HG03439 (cell line): Measurements from ENCODE around the gene CYP46A1.

ENCODE experiments used
- ATAC-seq: cut with Tn5 transposase; IDR thresholded peaks from one replicate; pipeline ENCODE4 v1.9.1; 2021; ENCODE audit warnings: mild to moderate bottlenecking, moderate library complexity; ENCODE audit not compliant: unreplicated experiment

Gene CYP46A1

DNA sequence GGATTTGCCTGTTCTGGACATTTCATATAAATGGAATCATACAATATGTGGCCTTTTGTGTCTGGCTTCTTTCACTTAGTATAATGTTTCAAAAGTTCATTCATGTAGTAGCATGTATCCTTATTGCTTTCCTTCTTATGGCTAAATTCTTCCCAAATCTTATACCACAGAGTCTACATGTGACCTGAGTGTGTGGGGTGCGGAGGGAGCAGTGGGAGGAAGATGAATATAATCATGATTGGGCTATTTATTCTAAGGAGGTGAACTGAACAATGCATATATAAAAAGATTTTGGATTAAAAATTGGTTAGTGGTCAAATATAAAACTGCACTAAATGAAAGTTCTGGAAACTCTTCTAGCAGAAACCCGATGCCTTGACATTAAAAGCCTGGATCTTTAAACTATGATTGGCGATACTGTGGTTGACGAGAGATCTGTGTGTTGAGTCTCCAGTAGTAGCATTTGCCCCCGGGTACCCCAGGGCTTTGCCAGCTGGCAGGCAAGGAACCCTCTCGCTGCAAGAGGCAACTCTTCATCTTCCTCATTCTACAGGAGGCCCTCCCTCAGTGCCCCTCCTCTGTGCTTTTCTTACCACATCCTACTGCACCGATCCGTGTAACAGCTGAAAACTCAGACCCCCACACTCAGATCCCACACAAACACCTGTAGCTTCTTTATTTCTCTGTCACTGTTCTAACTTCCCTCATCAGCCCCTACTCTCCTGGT lies 2.6 kb downstream of the CYP46A1 start:
- no peak for ATAC-seq

DNA sequence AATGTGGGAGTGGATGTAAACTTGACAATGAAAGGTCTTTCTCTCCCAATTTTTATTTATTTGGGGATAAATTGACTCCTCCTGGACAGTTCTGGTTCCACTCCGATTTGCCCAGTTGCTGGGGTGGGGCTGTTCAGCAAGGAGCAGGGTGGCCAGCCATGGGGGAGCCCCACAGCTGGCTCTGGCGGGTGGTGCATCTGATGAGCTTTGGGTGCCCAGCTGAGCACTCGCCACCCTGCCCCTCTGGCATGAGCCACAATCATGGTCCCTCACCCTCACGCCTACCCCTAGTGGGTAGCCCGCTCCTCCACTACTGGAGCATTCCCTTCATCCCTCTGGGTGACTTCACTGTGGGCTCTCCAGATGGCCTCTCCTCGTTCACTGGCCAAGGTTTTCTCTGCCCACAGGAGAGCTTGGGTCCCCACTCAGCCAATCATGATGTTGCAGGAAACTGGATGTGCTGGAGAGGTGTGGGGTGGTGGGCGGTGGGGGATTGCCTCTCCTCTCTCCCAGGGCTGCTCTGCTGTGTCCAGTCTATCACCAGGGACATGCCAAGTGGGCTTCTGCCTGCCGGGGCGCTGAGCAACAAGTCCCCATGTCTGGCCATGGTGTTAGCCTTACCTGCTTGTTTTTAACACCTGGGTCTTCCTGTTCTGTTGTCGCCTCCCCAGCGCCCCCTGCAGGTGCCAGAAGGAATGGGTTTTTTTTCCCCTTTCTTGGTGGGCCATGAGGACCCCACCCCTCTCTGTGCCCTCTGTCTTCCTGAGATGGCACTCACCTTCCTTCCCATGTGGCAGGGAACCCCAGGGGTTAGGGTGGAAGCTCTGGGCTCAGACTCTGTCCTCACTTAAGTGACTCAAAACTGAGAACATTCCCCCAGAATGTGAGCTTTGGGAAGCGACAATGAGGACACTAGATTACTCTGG lies 3.4 kb downstream of the CYP46A1 start:
- ATAC-seq, result no peak

GRCh38 chr14:99688210-99688581 lies 4.1 kb downstream of the CYP46A1 start:
- no peak for ATAC-seq

DNA sequence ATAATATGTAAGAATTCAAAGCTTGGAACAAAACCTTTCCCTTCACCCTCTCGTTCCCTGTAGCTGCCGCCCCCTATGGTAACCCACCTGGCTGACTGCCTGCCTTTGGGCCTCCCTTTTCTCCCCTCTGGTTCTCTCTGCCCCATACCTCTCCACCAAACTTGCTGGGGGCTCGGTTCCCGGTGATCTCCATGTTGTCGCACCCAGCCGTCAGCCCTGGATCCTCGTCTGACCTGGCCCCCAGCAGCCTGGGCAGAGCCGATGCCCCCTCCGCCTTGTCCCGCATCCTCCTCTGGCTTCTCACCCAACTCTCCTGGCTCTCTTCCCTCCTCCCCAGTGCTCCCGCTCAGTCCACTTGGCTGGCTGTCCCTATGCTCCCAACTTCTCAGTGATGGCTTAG lies 4.5 kb downstream of the CYP46A1 start:
- no peak for ATAC-seq

DNA sequence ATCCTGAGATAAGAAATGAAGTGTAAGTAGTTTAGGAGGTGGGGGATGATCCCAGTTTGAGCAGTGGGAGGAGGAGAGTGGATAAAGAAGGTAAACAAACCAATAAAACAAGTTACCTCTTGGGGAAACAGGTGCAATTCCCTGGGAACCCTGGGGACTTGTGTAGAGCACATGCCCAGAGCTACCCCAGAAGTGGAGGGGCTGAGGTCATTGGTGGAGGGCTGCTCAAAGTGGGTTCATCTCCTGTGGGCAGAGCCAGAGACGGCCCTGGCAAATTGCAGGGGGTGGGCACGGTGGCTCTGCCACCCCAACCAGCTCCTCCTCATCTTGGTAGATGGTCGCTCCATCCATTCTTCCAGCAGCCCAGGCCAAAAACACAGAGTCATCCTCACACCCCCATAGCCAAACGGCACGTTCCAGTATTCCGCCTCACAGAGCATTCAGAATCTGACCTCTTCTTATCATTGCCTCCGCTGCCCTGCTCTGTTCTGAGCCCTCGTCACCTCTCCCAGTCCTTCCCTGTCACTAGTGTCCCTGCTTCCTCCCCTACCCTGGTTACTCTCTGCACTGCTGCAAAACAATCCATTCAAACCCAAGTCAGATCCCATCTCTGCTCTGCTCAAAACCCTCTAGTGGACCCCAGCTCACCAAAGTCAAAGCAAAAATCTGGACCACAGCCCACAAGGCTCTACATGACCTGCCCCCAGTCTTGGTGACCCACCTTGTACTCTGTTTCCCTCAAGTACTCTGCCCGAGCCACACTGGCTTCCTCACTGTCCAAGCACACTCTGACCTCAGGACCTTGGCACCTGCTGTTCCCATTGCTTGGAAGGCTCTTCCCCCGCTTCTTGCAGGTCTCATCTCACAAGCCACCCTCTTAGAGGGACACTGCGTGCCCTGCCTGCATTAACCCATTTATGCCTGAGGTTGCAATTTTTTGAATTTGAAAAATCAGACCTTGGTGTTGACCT lies 5.5 kb downstream of the CYP46A1 start:
- no peak for ATAC-seq

- ATAC-seq, result no peak
Measured at GRCh38 chr14:99690636-99691035, 6.5 kb downstream of the CYP46A1 start.

DNA sequence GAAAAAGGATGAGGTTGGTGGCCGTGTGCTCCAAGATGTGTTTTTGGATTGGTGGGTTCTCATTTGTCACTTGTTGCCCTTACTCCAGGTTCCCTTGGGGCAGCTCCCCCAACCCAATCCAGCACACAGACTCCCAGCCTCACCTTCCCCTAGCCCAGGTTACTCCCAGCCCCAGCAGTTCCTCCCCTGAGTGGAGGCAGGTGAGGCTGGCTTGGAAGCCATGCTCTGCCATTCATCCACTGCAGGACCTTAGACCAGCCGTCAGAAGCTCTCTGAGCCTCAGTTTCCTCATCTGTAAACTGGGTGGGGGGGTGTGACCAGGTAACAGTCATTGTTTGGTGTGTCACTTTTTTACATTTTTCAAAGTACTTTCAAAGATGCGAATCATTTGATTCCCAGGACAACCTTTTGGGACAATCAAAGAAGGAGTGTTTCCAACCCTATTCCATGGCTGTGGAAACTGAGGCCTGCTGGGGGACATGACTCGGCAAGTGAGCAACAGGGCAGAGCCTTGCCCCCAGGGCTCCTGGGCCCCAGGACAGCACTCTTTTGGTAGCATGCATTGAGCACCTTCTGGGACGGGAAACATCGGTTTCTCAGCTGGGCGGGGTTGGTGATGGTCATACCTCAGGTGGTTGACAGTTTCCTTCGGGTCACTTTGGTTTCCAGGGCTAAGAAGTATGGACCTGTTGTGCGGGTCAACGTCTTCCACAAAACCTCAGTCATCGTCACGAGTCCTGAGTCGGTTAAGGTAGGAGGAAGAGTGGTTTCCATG lies 7.2 kb downstream of the CYP46A1 start:
- no peak for ATAC-seq

DNA sequence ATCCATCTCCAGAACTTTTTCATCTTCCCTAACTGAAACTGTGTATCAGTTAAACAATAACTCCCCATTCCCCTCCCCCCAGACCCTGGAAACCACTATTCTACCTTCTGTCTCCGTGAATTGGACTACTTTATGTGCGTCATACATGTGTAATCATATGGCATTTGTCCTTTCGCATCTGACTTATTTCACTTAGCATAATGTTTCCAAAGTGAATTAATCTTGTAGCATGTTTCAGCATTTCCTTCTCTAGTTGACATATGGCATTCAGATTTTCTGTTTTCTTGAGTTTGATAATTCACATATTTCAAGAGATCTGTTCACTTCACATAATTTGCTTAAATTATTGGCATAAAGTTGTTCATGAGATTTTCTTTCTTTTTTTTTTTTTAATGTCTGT lies 9.8 kb downstream of the CYP46A1 start:
- ATAC-seq, result no peak

GRCh38 chr14:99696929-99697328 lies 12.8 kb downstream of the CYP46A1 start:
- no peak for ATAC-seq

GRCh38 chr14:99698236-99698635 lies 14.1 kb downstream of the CYP46A1 start:
- ATAC-seq, result no peak

GRCh38 chr14:99698642-99699041 lies 14.5 kb downstream of the CYP46A1 start:
- no peak for ATAC-seq

- ATAC-seq, result no peak
Measured at GRCh38 chr14:99699085-99699760, 15.1 kb downstream of the CYP46A1 start.

DNA sequence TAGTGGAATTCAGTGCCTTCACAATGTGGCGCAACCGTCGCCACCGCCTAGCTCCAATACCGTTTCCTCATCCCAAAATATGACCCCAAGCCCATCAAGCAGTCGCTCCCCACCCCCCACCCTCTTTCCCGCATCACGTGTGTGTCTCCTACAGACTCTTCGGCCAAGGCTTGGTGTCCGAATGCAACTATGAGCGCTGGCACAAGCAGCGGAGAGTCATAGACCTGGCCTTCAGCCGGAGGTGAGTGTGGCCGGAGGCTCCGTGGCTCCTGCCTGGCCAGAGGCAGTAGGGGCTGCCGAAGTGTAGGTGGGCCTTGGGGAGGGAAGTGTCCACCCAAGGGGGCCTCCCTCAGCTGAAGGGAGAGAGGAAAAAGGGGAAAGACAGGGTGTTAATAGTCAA lies 15.8 kb downstream of the CYP46A1 start:
- ATAC-seq, result no peak

- ATAC-seq, result no peak
Measured at GRCh38 chr14:99700379-99700778, 16.3 kb downstream of the CYP46A1 start.

DNA sequence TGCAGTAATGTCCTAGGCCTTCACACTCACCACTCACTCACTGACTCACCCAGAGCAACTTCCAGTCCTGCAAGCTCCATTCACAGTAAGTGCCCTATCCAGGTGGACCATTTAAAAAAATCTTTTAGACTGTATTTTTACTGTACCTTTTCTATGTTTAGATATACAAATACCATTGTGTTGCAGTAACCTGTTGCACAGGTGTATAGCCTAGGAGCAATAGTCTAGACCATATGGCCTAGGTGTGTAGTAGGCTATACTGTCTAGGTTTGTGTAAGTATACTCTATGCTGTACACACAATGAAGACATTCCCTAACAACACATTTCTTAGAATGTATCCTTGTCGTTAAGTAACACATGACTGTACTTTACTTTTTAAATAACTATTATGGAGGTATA lies 17.2 kb downstream of the CYP46A1 start:
- no peak for ATAC-seq

DNA sequence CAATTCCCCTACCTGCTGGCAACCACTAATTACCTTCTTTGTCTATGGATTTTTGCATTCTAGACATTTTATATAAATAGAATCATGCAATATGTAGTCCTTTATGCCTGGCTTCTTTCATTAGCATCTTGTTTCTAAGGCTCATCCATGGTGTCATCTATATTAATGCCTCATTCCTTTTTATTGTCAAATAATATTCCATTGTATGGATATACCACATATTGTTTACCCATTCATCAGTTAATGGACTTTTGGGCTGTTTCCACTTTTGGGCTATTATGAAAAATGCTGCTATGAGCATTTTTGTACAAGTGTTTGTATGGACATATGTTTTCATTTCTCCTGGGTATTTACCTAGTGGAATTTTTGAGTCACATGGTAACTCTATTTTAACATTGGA lies 18.0 kb downstream of the CYP46A1 start:
- no peak for ATAC-seq

GRCh38 chr14:99703381-99703780 lies 19.3 kb downstream of the CYP46A1 start:
- no peak for ATAC-seq

- ATAC-seq, result no peak
Measured at GRCh38 chr14:99704037-99704436, 19.9 kb downstream of the CYP46A1 start.

- ATAC-seq, result no peak
Measured at GRCh38 chr14:99706107-99706900, 22.2 kb downstream of the CYP46A1 start.
